ENCODE data around the gene FCRLB.
"Not testable (repeated sequence)": the region's sequence is repeated elsewhere in the genome, so short reads cannot be mapped to it uniquely, and the experiment has no call there.

- not testable (repeated sequence) for TF ChIP-seq CTCF (IDR thresholded peaks at IDR 0.05; ENCODE audit: low read depth, low read length, poor library complexity, severe bottlenecking); EZH2phosphoT487 (IDR thresholded peaks at IDR 0.05; ENCODE audit: borderline replicate concordance, low read length)
These were observed 4.0 kb downstream of the FCRLB start for GRCh38 chr1:161725258-161725907.

Data from DOHH2 (cell line).